Hepatocyte (in vitro differentiated cells): ENCODE data around the gene MOK. TPM values are rescaled to one million over a fixed set of nuclear protein-coding genes. Genes with fewer than 3 reads are reported as not detected.
"Not testable (repeated sequence)": the region's sequence is repeated elsewhere in the genome, so short reads cannot be mapped to it uniquely, and the experiment has no call there.

Experiments
- DNase-seq: peaks from one replicate; pipeline ENCODE4 v3.0.0-alpha.2; 2016; ENCODE audit warnings: low spot score
- H2AFZ ChIP-seq: fragments of 200-600 bp; sonication (generic); 2 replicates; pipeline ENCODE4 v1.6.0; 2016; ENCODE audit warnings: antibody characterized with exemption, mild to moderate bottlenecking
- H3K27ac ChIP-seq: fragments of 200-600 bp; sonication (generic); 2 replicates; pipeline ENCODE4 v1.5.1; 2016; ENCODE audit warnings: mild to moderate bottlenecking
- H3K27me3 ChIP-seq: fragments of 200-600 bp; sonication (generic); 2 replicates; pipeline ENCODE4 v1.6.1; 2016
- H3K36me3 ChIP-seq: fragments of 200-600 bp; sonication (generic); replicated peaks from 2 replicates; pipeline ENCODE4 v1.5.1; 2016; ENCODE audit warnings: low read depth; ENCODE audit not compliant: insufficient read depth
- H3K4me1 ChIP-seq: fragments of 200-600 bp; sonication (generic); 2 replicates; pipeline ENCODE4 v1.5.1; 2016; ENCODE audit warnings: mild to moderate bottlenecking, moderate library complexity; ENCODE audit not compliant: insufficient read depth
- H3K4me2 ChIP-seq: fragments of 200-600 bp; sonication (generic); 2 replicates; pipeline ENCODE4 v1.6.0; 2016
- H3K4me3 ChIP-seq: fragments of 200-600 bp; sonication (generic); 2 replicates; pipeline ENCODE4 v1.5.1; 2016; ENCODE audit warnings: mild to moderate bottlenecking
- H3K79me2 ChIP-seq: fragments of 200-600 bp; sonication (generic); 2 replicates; pipeline ENCODE4 v1.6.0; 2017; ENCODE audit warnings: mild to moderate bottlenecking
- H3K9me2 ChIP-seq: fragments of 200-600 bp; sonication (generic); replicated peaks from 2 replicates; pipeline ENCODE4 v1.6.0; 2017; ENCODE audit warnings: mild to moderate bottlenecking; ENCODE audit not compliant: insufficient read depth
- H3K9me3 ChIP-seq: fragments of 200-600 bp; sonication (generic); 2 replicates; pipeline ENCODE4 v1.5.1; 2016; ENCODE audit warnings: low read depth, mild to moderate bottlenecking
- H4K20me1 ChIP-seq: fragments of 200-600 bp; sonication (generic); 2 replicates; pipeline ENCODE4 v1.6.0; 2016; ENCODE audit warnings: mild to moderate bottlenecking; ENCODE audit not compliant: insufficient read depth, poor library complexity, severe bottlenecking
- EZH2 ChIP-seq: fragments of 200-600 bp; sonication (generic); IDR thresholded peaks from 2 replicates; pipeline ENCODE4 v1.6.1; 2016; ENCODE audit warnings: antibody characterized with exemption, mild to moderate bottlenecking, borderline replicate concordance
- EZH2phosphoT487 ChIP-seq: fragments of 200-600 bp; sonication (generic); IDR thresholded peaks from one replicate; pipeline ENCODE4 v1.6.1; 2018; ENCODE audit warnings: antibody characterized with exemption, mild to moderate bottlenecking, low read depth, moderate library complexity; ENCODE audit not compliant: unreplicated experiment, severe bottlenecking
- WGBS: methylation state at CpG from one replicate; pipeline ENCODE4 v1.1.6; 2016; ENCODE audit warnings: low lambda C conversion rate; ENCODE audit errors: missing lambda C conversion rate; 5-methylcytosine and 5-hydroxymethylcytosine counted together
- polyA plus RNA-seq: library from polyadenylated mRNA; unstranded; fragments of >200 nt; fragmentation: Nextera tagmentation; extraction: Ambion mirVana; gene quantifications from 2 replicates; pipeline ENCODE4 v1.2.1, GENCODE V29; 2016
- total RNA-seq: library from RNA; depleted of rRNA; stranded (reverse); fragments of >200 nt; gene quantifications from 2 replicates; pipeline ENCODE4 v1.2.3, GENCODE V29; 2014
- TF ChIP-seq, protein P1 (sequence below): fragments of 200-600 bp; sonication (generic); IDR thresholded peaks from 2 replicates; pipeline ENCODE4 v1.5.1; 2016; ENCODE audit warnings: antibody characterized with exemption, mild to moderate bottlenecking; ENCODE audit not compliant: poor library complexity

The MOK gene
- total and polyA plus RNA-seq, 2 experiments from 2014 or later = 9.3 to 13.5 TPM

GRCh38 chr14:102249041-102249440 lies 55.9 kb downstream of the MOK start:
- no peak for DNase-seq
- no peak overlapping the region for H3K27ac ChIP-seq
- H2AFZ ChIP-seq = no peak overlapping the region
- no peak overlapping the region for H3K4me3 ChIP-seq
- H3K36me3 ChIP-seq = no peaks in the 10 kb centered on the region
- TF ChIP-seq EZH2 (no peak), EZH2phosphoT487 (no peak)
- TF ChIP-seq, protein P1, sequence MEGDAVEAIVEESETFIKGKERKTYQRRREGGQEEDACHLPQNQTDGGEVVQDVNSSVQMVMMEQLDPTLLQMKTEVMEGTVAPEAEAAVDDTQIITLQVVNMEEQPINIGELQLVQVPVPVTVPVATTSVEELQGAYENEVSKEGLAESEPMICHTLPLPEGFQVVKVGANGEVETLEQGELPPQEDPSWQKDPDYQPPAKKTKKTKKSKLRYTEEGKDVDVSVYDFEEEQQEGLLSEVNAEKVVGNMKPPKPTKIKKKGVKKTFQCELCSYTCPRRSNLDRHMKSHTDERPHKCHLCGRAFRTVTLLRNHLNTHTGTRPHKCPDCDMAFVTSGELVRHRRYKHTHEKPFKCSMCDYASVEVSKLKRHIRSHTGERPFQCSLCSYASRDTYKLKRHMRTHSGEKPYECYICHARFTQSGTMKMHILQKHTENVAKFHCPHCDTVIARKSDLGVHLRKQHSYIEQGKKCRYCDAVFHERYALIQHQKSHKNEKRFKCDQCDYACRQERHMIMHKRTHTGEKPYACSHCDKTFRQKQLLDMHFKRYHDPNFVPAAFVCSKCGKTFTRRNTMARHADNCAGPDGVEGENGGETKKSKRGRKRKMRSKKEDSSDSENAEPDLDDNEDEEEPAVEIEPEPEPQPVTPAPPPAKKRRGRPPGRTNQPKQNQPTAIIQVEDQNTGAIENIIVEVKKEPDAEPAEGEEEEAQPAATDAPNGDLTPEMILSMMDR = no peak
- H3K27me3 ChIP-seq = no peaks in the 10 kb centered on the region
- 85% methylated on average over 12 of the region's 12 CpGs for WGBS
- no peaks in the 10 kb centered on the region for H3K79me2 ChIP-seq
- no peak overlapping the region for H3K4me2 ChIP-seq
- no peaks in the 10 kb centered on the region for H3K9me2 ChIP-seq
- no peaks in the 10 kb centered on the region for H4K20me1 ChIP-seq
- no peaks in the 10 kb centered on the region for H3K4me1 ChIP-seq
- H3K9me3 ChIP-seq = no peaks in the 10 kb centered on the region

DNA sequence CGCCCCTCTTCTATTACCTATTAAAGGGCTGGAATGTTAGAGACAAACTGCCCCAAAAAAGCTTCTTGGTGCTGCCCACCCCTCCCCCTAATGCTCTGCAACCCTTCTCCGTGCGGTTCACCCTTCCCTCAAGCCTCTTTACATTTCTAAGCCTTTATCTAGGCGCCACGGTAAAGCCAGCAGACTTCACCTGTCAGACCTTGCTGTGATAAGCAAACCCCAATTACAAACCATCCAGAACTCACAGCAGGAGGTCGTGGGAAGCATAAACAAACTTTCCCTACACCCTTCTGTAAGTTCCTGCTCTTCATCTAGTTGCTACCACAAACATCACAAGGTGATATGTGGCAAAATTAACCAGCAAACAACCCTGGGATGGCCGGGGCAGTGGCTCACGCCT lies 56.8 kb downstream of the MOK start:
- no peaks in the 10 kb centered on the region for H3K9me3 ChIP-seq
- H3K4me1 ChIP-seq = no peaks in the 10 kb centered on the region
- H3K9me2 ChIP-seq = no peaks in the 10 kb centered on the region
- no peaks in the 10 kb centered on the region for H3K36me3 ChIP-seq
- 37% methylated on average over 8 of the region's 8 CpGs for WGBS
- no peaks in the 10 kb centered on the region for H4K20me1 ChIP-seq
- no peak overlapping the region for H2AFZ ChIP-seq
- no peak overlapping the region for H3K27ac ChIP-seq
- TF ChIP-seq EZH2phosphoT487 = no peak
- TF ChIP-seq EZH2 = no peak
- TF ChIP-seq, protein P1 = no peak
- DNase-seq = no peak
- no peaks in the 10 kb centered on the region for H3K79me2 ChIP-seq
- H3K4me2 ChIP-seq = no peak overlapping the region
- H3K4me3 ChIP-seq = no peak overlapping the region
- H3K27me3 ChIP-seq = no peaks in the 10 kb centered on the region

DNA sequence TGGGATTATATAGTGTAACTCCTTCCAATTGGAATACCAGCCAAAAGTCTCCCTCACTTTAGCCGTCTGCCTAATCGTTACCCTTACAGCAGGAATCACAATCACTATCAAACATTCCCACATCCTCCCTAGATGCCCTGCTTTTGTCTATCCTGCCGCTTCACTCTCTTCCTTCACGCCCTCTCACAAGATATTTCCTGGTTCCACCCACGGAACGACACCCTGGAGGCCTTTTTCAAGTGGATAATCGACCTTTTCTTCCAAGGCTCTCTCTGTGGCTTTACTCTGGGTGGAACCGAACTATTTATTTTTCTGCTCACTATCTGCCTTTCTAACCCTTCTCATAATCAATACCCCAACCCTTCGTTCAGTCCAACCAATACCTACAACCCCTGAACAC lies 58.9 kb downstream of the MOK start:
- no peak overlapping the region for H2AFZ ChIP-seq
- H4K20me1 ChIP-seq = no peaks in the 10 kb centered on the region
- no peak for DNase-seq
- TF ChIP-seq, protein P1 = no peak
- TF ChIP-seq EZH2 (no peak), EZH2phosphoT487 (no peak)
- no peak overlapping the region for H3K27ac ChIP-seq
- no peaks in the 10 kb centered on the region for H3K27me3 ChIP-seq
- no peaks in the 10 kb centered on the region for H3K79me2 ChIP-seq
- no peaks in the 10 kb centered on the region for H3K9me3 ChIP-seq
- no peaks in the 10 kb centered on the region for H3K4me1 ChIP-seq
- H3K36me3 ChIP-seq = no peaks in the 10 kb centered on the region
- H3K4me2 ChIP-seq = no peak overlapping the region
- H3K9me2 ChIP-seq = no peaks in the 10 kb centered on the region
- no peak overlapping the region for H3K4me3 ChIP-seq
- 62% methylated on average over 9 of the region's 9 CpGs for WGBS

- not testable (repeated sequence) for H3K79me2 ChIP-seq, H3K27ac ChIP-seq, H3K9me3 ChIP-seq, H2AFZ ChIP-seq, H3K4me2 ChIP-seq, H3K4me1 ChIP-seq, DNase-seq, H3K36me3 ChIP-seq, H3K27me3 ChIP-seq, H3K9me2 ChIP-seq, H4K20me1 ChIP-seq, H3K4me3 ChIP-seq
- WGBS = 93% methylated on average over 4 of the region's 4 CpGs
Observed at GRCh38 chr14:102243795-102244194, 61.2 kb downstream of the MOK start.
